Osteocyte (in vitro differentiated cells): ENCODE results near the gene KRT15. TPM values are rescaled to one million over a fixed set of nuclear protein-coding genes. Genes with fewer than 3 reads are reported as not detected.

Experiments used
- DNase-seq: peaks from one replicate; pipeline ENCODE4 v3.0.0; 2021; ENCODE audit warnings: mixed read lengths; ENCODE audit not compliant: unreplicated experiment; ENCODE audit errors: extremely low spot score
- H3K27ac Mint-ChIP-seq: one replicate; pipeline ENCODE4 v1.8.0; 2021; ENCODE audit warnings: mild to moderate bottlenecking, mixed read lengths; ENCODE audit not compliant: unreplicated experiment
- H3K27me3 Mint-ChIP-seq: one replicate; pipeline ENCODE4 v1.8.0; 2021; ENCODE audit warnings: mixed read lengths; ENCODE audit not compliant: unreplicated experiment
- H3K36me3 Mint-ChIP-seq: one replicate; pipeline ENCODE4 v1.8.0; 2021; ENCODE audit warnings: mixed read lengths; ENCODE audit not compliant: unreplicated experiment
- H3K4me1 Mint-ChIP-seq: one replicate; pipeline ENCODE4 v1.8.0; 2021; ENCODE audit warnings: mixed read lengths; ENCODE audit not compliant: unreplicated experiment
- H3K4me3 Mint-ChIP-seq: one replicate; pipeline ENCODE4 v1.8.0; 2021; ENCODE audit warnings: mild to moderate bottlenecking, moderate library complexity, mixed read lengths; ENCODE audit not compliant: unreplicated experiment
- H3K9me3 Mint-ChIP-seq: one replicate; pipeline ENCODE4 v1.8.0; 2021; ENCODE audit warnings: mixed read lengths; ENCODE audit not compliant: unreplicated experiment
- total RNA-seq: library from RNA; stranded (reverse); gene quantifications from 2 replicates; pipeline ENCODE4 v1.2.1, GENCODE V29; 2021
- TF ChIP-seq, protein P1 (sequence below): fragments of 200-600 bp; sonication (generic); IDR thresholded peaks from 2 replicates; pipeline ENCODE4 v1.5.0; 2021; ENCODE audit warnings: antibody characterized with exemption, mild to moderate bottlenecking, moderate library complexity

KRT15 gene
- total RNA-seq, 1 donor from 2014 or later, result not detected

DNA sequence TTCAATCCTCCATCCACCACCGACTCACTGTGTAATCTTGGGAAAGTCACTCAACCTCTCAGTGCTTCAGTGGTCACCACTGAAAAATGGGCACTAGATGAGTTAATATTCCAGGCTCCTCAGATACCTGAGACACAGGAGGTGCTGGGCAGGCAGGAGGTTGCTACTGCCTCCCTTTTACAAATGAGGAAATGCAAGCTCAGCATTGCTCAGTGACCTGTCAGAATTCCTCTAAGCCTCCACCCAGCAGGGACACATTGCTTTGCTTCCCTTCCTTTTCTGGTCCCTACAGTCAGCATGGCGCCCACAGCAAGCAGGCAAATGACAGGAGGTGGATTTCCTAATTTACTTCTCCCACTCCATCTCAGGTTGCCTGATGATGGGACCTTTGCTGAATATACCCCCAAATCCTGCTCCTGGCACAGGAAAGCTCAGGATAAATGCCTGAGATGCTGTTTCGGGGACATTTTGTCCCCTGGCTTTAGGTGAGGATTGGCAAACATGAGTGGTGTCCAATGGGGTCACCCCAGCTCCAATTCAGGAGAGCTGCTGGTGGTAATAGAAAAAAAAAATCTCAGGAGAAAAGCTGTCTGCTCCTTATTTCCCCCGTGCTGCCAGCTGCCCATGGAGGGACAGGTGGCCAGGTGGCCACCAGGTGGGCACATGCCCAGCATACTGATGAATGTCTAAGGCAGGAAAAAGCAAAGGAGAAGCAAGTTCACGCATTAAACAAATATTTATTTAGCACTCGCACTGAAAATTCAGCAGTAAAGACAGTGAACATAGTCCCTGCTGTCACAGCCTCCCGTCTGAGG, 8.2 kb downstream of the KRT15 start:
- H3K4me3 Mint-ChIP-seq, result no peak overlapping the region
- no peak for DNase-seq
- H3K27ac Mint-ChIP-seq, result no peak overlapping the region
- H3K9me3 Mint-ChIP-seq, result no peaks in the 10 kb centered on the region
- TF ChIP-seq, protein P1, sequence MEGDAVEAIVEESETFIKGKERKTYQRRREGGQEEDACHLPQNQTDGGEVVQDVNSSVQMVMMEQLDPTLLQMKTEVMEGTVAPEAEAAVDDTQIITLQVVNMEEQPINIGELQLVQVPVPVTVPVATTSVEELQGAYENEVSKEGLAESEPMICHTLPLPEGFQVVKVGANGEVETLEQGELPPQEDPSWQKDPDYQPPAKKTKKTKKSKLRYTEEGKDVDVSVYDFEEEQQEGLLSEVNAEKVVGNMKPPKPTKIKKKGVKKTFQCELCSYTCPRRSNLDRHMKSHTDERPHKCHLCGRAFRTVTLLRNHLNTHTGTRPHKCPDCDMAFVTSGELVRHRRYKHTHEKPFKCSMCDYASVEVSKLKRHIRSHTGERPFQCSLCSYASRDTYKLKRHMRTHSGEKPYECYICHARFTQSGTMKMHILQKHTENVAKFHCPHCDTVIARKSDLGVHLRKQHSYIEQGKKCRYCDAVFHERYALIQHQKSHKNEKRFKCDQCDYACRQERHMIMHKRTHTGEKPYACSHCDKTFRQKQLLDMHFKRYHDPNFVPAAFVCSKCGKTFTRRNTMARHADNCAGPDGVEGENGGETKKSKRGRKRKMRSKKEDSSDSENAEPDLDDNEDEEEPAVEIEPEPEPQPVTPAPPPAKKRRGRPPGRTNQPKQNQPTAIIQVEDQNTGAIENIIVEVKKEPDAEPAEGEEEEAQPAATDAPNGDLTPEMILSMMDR, result no peak
- H3K36me3 Mint-ChIP-seq, result no peaks in the 10 kb centered on the region
- H3K4me1 Mint-ChIP-seq, result no peaks in the 10 kb centered on the region
- no peaks in the 10 kb centered on the region for H3K27me3 Mint-ChIP-seq

DNA sequence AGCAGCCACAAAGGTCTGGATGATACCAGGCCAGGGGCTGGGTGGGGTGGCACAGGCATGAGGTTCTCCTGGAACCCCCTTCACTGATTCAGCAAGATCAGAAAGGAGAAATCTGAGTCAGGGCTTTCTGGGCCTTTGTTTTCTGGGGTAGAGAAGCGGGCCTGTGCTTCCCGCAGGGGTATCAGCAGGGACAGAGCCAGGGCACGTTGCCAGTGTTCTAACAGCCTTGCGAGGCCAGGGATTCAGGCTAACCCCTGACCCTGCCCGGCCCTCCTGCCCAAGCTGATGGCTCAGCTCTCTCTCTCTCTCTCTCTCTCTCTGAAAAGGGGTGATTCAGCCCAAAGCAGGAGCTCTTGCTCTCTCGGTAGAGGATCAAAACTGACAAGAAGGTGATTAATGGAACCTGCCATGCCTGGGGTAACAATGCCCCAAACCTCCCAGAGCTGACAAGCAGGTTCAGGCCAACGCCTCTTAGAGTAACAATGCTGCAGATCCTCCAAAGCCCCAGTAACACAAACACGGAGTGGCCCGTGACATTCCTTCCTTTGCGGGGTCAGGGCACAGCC, 11.3 kb downstream of the KRT15 start:
- DNase-seq, result no peak
- H3K9me3 Mint-ChIP-seq, result no peaks in the 10 kb centered on the region
- no peaks in the 10 kb centered on the region for H3K36me3 Mint-ChIP-seq
- H3K4me3 Mint-ChIP-seq, result no peak overlapping the region
- no peak overlapping the region for H3K27ac Mint-ChIP-seq
- TF ChIP-seq, protein P1, result no peak
- no peaks in the 10 kb centered on the region for H3K27me3 Mint-ChIP-seq
- H3K4me1 Mint-ChIP-seq, result no peaks in the 10 kb centered on the region

DNA sequence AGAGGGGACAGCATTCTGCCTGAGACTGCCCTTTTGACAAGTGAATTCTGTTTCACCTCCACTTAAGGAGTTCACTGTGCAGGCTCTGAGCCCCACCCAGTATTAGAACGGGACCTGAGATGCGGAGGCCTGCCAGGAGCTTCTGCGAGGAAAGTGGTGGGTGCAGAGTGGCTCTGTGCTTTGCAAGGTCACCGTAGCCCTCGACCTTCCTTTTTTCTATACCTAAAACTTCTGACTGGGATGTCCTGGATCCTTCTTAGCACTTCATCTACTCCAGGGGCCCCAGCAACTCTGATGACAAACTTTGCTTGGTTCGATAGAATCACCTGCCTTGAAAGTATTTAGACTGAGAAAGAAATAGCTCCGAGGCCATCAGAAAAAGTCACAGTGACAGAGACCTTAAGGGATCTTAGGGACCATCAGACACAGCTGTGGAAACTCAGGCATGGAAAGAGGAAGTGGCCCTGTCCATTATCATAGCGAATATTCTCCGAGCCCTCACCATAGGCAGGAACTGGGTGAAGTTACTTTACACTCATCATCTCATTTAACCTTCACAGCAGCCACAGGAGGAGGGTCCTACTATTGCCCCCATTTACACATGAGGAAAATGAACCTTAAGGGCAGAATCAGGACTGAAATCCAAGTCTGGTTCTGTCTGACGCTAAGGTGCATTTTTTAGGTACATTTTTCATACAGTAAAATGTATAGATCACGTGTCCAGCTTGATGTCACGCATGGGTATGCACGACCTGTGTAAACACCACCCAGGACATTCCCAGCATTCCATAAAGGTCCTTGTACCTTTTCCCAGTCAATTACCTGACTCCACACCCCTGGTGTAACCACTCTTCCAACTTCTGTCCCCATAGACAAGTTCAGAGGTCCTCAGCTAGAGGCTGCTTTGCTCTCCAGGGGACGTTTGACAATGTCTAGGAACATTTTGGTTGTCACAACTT, 12.6 kb downstream of the KRT15 start:
- DNase-seq, result no peak
- Mint-ChIP-seq H3K9me3 (no peaks in the 10 kb centered on the region), H3K4me1 (no peaks in the 10 kb centered on the region), H3K4me3 (no peak overlapping the region), H3K36me3 (no peaks in the 10 kb centered on the region), H3K27ac (no peak overlapping the region), H3K27me3 (no peaks in the 10 kb centered on the region)
- TF ChIP-seq, protein P1, result no peak

DNA sequence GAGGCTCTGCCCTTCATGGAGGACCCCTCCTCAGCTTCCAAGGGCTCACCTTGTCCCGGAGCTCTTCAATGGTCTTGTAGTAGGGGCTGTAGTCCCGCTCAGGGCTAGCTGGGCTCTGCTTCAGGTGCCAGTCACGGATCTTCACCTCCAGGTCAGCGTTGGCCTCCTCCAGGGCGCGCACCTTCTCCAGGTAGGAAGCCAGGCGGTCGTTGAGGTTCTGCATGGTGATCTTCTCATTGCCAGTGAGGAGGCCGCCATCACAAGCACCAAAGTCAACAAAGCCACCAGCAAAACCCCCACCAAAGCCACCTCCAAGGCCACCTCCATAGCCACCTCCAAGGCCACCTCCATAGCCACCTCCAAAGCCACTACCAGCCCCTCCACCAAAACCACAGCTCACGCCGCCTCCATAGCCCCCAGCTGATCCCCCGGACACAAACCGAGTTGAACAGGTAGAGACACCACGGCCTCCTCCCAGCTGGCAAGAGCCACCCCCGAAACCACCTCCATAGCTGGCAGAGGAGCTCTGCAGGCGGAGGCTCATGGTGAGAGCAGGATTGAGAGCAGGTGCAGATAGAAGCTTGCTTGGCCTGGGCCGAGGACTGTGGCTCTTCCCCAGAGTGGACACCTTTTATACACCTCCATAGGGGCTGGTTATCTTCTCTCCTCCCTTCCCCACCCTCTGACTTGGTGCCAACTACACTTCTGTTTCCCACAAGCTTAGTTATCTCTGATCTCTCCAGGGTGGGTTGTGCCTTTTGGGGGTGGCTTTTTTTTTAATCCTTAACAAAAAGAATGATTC, 13.5 kb downstream of the KRT15 start, which contains the start of gene KRT13:
Gene KRT13 (minus strand): TSS at position 606 of the 802 bp plus-strand sequence. CDS start 62 bp downstream, at position 544.
- Mint-ChIP-seq H3K27ac (no peak within 1 kb of the TSS), H3K36me3 (no peaks in the 10 kb centered on the region), H3K27me3 (no peaks in the 10 kb centered on the region), H3K4me3 (no peak within 1 kb of the TSS), H3K9me3 (no peaks in the 10 kb centered on the region), H3K4me1 (no peaks in the 10 kb centered on the region)
- TF ChIP-seq, protein P1, result no peak
- DNase-seq, result no peak
